ENCODE data around the gene VWA2. TPM values are rescaled to one million over a fixed set of nuclear protein-coding genes. Genes with fewer than 3 reads are reported as not detected.

Gene VWA2
- polyA plus RNA-seq, 1 donor from 2014 or later = not detected

- H3K36me3 ChIP-seq (ENCODE audit: insufficient read depth, low read length) = no peaks in the 10 kb centered on the region
- no peaks in the 10 kb centered on the region for H4K20me1 ChIP-seq (ENCODE audit: insufficient read depth)
- H3F3A ChIP-seq (ENCODE audit: insufficient read depth, low read length, poor library complexity, severe bottlenecking) = no peaks in the 10 kb centered on the region
- no peak overlapping the region for H3K9ac ChIP-seq (ENCODE audit: low read length)
- H3K27me3 ChIP-seq (ENCODE audit: insufficient read depth, low read depth, low read length) = no peaks in the 10 kb centered on the region
- TF ChIP-seq MXI1 (conservative IDR thresholded peaks at IDR 0.05; ENCODE audit: poor library complexity, severe bottlenecking) (no peak), CTCF (IDR thresholded peaks at IDR 0.05; ENCODE audit: poor library complexity, severe bottlenecking) (no peak), SMC3 (conservative IDR thresholded peaks at IDR 0.05; ENCODE audit: poor library complexity) (no peak), EP300 (conservative IDR thresholded peaks at IDR 0.05; ENCODE audit: poor library complexity, severe bottlenecking) (no peak), TAF1 (IDR thresholded peaks at IDR 0.05; ENCODE audit: low read depth) (no peak), POLR2AphosphoS5 (IDR thresholded peaks at IDR 0.05) (no peak), RAD21 (conservative IDR thresholded peaks at IDR 0.05) (no peak)
- TF ChIP-seq, protein P1, sequence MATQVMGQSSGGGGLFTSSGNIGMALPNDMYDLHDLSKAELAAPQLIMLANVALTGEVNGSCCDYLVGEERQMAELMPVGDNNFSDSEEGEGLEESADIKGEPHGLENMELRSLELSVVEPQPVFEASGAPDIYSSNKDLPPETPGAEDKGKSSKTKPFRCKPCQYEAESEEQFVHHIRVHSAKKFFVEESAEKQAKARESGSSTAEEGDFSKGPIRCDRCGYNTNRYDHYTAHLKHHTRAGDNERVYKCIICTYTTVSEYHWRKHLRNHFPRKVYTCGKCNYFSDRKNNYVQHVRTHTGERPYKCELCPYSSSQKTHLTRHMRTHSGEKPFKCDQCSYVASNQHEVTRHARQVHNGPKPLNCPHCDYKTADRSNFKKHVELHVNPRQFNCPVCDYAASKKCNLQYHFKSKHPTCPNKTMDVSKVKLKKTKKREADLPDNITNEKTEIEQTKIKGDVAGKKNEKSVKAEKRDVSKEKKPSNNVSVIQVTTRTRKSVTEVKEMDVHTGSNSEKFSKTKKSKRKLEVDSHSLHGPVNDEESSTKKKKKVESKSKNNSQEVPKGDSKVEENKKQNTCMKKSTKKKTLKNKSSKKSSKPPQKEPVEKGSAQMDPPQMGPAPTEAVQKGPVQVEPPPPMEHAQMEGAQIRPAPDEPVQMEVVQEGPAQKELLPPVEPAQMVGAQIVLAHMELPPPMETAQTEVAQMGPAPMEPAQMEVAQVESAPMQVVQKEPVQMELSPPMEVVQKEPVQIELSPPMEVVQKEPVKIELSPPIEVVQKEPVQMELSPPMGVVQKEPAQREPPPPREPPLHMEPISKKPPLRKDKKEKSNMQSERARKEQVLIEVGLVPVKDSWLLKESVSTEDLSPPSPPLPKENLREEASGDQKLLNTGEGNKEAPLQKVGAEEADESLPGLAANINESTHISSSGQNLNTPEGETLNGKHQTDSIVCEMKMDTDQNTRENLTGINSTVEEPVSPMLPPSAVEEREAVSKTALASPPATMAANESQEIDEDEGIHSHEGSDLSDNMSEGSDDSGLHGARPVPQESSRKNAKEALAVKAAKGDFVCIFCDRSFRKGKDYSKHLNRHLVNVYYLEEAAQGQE (IDR thresholded peaks at IDR 0.05; ENCODE audit: borderline replicate concordance) = no peak
- H3K79me2 ChIP-seq (replicated peaks; ENCODE audit: insufficient read depth, low read length) = no peaks in the 10 kb centered on the region
- no peak overlapping the region for H3K27ac ChIP-seq (ENCODE audit: low read length)
- H2AFZ ChIP-seq (ENCODE audit: low read depth, low read length) = no peak overlapping the region
- no peak overlapping the region for H3K4me2 ChIP-seq (ENCODE audit: low read length)
- no peaks in the 10 kb centered on the region for H3K9me2 ChIP-seq (ENCODE audit: insufficient read depth, low read length)
- no peaks in the 10 kb centered on the region for H3K9me3 ChIP-seq (ENCODE audit: low read length)
- H3K4me3 ChIP-seq (ENCODE audit: low read length) = no peak overlapping the region
Observed at GRCh38 chr10:114293075-114293474, 54.0 kb downstream of the VWA2 start.

GRCh38 chr10:114294549-114294948 is 55.5 kb downstream of the VWA2 start:
- no peak overlapping the region for H2AFZ ChIP-seq (ENCODE audit: low read depth, low read length)
- no peak overlapping the region for H3K27ac ChIP-seq (ENCODE audit: low read length)
- no peaks in the 10 kb centered on the region for H3K27me3 ChIP-seq (ENCODE audit: insufficient read depth, low read depth, low read length)
- H3K36me3 ChIP-seq (ENCODE audit: insufficient read depth, low read length) = no peaks in the 10 kb centered on the region
- no peak overlapping the region for H3K4me3 ChIP-seq (ENCODE audit: low read length)
- H3K9me3 ChIP-seq (ENCODE audit: low read length) = no peaks in the 10 kb centered on the region
- TF ChIP-seq, protein P1 (IDR thresholded peaks at IDR 0.05; ENCODE audit: borderline replicate concordance) = no peak
- TF ChIP-seq RAD21 (conservative IDR thresholded peaks at IDR 0.05) = no peak
- TF ChIP-seq EP300 (conservative IDR thresholded peaks at IDR 0.05; ENCODE audit: poor library complexity, severe bottlenecking) = no peak
- no peak for TF ChIP-seq TAF1 (IDR thresholded peaks at IDR 0.05; ENCODE audit: low read depth)
- no peak for TF ChIP-seq SMC3 (conservative IDR thresholded peaks at IDR 0.05; ENCODE audit: poor library complexity)
- no peak for TF ChIP-seq MXI1 (conservative IDR thresholded peaks at IDR 0.05; ENCODE audit: poor library complexity, severe bottlenecking)
- TF ChIP-seq POLR2AphosphoS5 (IDR thresholded peaks at IDR 0.05) = no peak
- TF ChIP-seq CTCF (IDR thresholded peaks at IDR 0.05; ENCODE audit: poor library complexity, severe bottlenecking) = no peak
- no peak for TF ChIP-seq EZH2 (IDR thresholded peaks at IDR 0.05; ENCODE audit: borderline replicate concordance, insufficient read depth, low read length, poor library complexity, severe bottlenecking)
- no peak overlapping the region for H3K9ac ChIP-seq (ENCODE audit: low read length)
- H3K4me2 ChIP-seq (ENCODE audit: low read length) = no peak overlapping the region
- H3K79me2 ChIP-seq (replicated peaks; ENCODE audit: insufficient read depth, low read length) = no peaks in the 10 kb centered on the region
- H3F3A ChIP-seq (ENCODE audit: insufficient read depth, low read length, poor library complexity, severe bottlenecking) = no peaks in the 10 kb centered on the region
- H3K9me2 ChIP-seq (ENCODE audit: insufficient read depth, low read length) = no peaks in the 10 kb centered on the region
- no peaks in the 10 kb centered on the region for H4K20me1 ChIP-seq (ENCODE audit: insufficient read depth)

Data from neural cell (in vitro differentiated cells).